Omental fat pad (tissue), 4 donors: Measurements from ENCODE around the gene DCC. TPM values are rescaled to one million over a fixed set of nuclear protein-coding genes. Genes with fewer than 3 reads are reported as not detected.

Experiments used
- ATAC-seq: fragments of 150-250 bp; one replicate; pipeline ENCODE4 v1.9.1; 2016; ENCODE audit warnings: mild to moderate bottlenecking, moderate library complexity; ENCODE audit not compliant: low FRiP score
- DNase-seq: peaks from one replicate; pipeline ENCODE4 v3.0.0-alpha.2; 2019; ENCODE audit warnings: low spot score
- CTCF ChIP-seq, 3 donors: fragments of 450-650 bp; IDR thresholded peaks; one replicate each; pipeline ENCODE4 v1.5.1; 2016 to 2017; ENCODE audit warnings: antibody characterized with exemption in 3 of 3, mild to moderate bottlenecking in 3 of 3, moderate library complexity in 2 of 3
- total RNA-seq, 4 donors: library from RNA; depleted of rRNA; stranded (reverse); fragments of >200 nt; gene quantifications; one replicate each; pipeline ENCODE4 v1.1.0, GENCODE V29; 2016

Gene DCC
- total RNA-seq, 4 donors from 2014 or later, result 0.12 to 0.63 TPM; not detected in 2

DNA sequence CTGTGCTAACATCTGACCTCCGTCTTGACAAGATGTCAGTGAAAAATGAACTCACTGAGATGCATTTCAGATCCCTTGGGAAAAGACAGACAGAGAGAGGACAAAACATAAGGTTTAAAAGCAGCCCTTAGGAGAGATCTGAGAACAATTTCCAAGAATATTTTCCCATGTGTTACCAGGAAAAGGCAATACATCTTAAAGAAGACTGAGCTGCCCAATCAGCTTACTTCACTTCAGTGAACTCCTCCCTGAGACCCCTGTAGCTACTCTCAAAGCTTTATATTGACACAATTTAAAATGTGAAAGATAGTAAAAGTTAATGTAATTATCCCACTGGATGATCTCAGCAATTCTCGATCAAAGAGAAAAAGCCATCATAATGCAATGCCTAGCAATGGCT is 505.0 kb downstream of the DCC start:
- TF ChIP-seq CTCF (IDR thresholded peaks at IDR 0.05), result no peak
- DNase-seq (no peak), ATAC-seq (no peak)

- DNase-seq (no peak), ATAC-seq (no peak)
- TF ChIP-seq CTCF (IDR thresholded peaks at IDR 0.05), result no peak
Observed at GRCh38 chr18:52850031-52850560, 510.1 kb downstream of the DCC start.

GRCh38 chr18:52861558-52861957 is 521.6 kb downstream of the DCC start:
- no peak for TF ChIP-seq CTCF (IDR thresholded peaks at IDR 0.05)
- DNase-seq (no peak), ATAC-seq (no peak)

DNA sequence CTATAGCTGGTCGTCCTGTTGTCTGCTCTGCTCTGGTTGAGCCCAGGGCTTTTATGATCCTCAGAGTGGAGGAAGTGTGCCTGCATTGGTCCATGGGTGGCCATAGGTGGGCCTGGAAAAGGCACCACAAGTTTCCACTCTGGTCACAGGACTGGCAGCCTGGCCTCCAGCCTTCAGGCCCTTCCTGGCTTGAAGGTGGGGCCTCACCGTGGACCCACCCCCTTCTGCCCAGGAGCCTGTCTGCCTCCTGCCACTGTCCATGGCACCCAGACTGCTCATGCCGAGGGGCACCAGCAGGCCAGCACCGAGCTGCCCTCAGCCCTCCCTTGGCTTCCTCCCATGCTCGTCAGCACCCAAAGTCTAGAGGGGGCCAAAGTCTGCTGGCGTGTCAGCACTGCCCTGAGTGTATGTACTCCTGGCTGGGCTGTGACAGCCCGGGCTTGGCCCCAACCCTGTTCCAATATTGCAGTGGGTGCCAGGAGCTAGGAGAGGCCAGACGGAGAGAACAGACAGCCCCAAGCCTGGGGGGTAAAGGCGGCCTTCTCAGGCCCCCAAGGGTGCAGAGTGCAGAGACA is 529.4 kb downstream of the DCC start:
- TF ChIP-seq CTCF (IDR thresholded peaks at IDR 0.05), result no peak
- DNase-seq, result no peak
- ATAC-seq, result no peak

- DNase-seq (no peak), ATAC-seq (no peak)
- no peak for TF ChIP-seq CTCF (IDR thresholded peaks at IDR 0.05)
Observed at GRCh38 chr18:52869942-52870907, 530.2 kb downstream of the DCC start.

DNA sequence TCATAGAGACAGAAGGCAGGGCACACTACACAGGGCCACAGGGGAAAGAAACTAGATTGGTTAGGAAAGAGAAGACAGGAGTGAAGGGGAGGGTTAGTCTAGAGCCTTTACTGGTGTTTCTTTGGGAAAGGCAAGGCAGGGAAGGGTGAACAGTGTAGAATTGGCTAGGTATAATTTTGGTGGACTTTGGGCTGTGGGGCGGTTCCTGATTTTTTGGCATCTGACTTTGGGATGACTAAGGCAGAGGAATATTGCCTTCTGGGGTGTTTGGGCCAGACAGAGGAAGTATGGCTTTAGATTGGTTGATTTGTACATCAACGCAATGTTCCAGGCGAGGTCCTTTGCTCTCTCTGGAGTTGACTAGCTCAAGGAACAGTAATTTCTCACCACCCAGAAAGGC is 534.8 kb downstream of the DCC start:
- DNase-seq (no peak), ATAC-seq (no peak)
- TF ChIP-seq CTCF (IDR thresholded peaks at IDR 0.05), result no peak
